ENCODE measurements around the gene SELE. TPM values are rescaled to one million over a fixed set of nuclear protein-coding genes. Genes with fewer than 3 reads are reported as not detected.
A peak's percentile ranks its signal among the peaks of the same experiment; 100 is the strongest.

SELE gene
- total RNA-seq, 2 experiments from 2014 or later: not detected

GRCh38 chr1:169712309-169712631 lies 21.6 kb downstream of the SELE start:
- Mint-ChIP-seq H3K27ac (no peak overlapping the region), H3K27me3 (peaks cover 35% of the 10 kb centered on the region), H3K4me3 (peak overlapping the region; percentile 76), H3K4me1 (peaks cover 19% of the 10 kb centered on the region), H3K9me3 (ENCODE audit: low read depth) (no peaks in the 10 kb centered on the region), H3K36me3 (peaks cover 14% of the 10 kb centered on the region)
- DNase-seq (no peak), ATAC-seq (no peak)
- CTCF ChIA-PET: interaction anchor here (0.6 to 2.1 kb wide), 41 partner anchors 10 to 1370 kb away, joined by 3 to 77 read pairs (median 4); partner anchors contain the start of genes BLZF1, F5 and NME7

GRCh38 chr1:169711469-169712308 lies 22.2 kb downstream of the SELE start, which contains the start of gene SELL:
TSS of gene SELL (minus strand) at chr1:169711620. CDS start at chr1:169711498, 122 bp downstream.
- Mint-ChIP-seq H3K4me3 (peak within 1 kb of the TSS; percentile 76), H3K36me3 (peaks cover 20% of the 10 kb centered on the region), H3K27me3 (peaks cover 30% of the 10 kb centered on the region), H3K27ac (peak within 1 kb of the TSS; percentile 82), H3K9me3 (ENCODE audit: low read depth) (no peaks in the 10 kb centered on the region), H3K4me1 (peaks cover 24% of the 10 kb centered on the region)
- DNase-seq (peak; percentile 86), ATAC-seq (peak; percentile 90)
- CTCF ChIA-PET: interaction anchor here (0.6 to 2.1 kb wide), 40 partner anchors 9 to 1369 kb away, joined by 3 to 77 read pairs (median 4); partner anchors contain the start of genes BLZF1, F5 and NME7

GRCh38 chr1:169708647-169709046 lies 25.2 kb downstream of the SELE start:
- CTCF ChIA-PET: interaction anchor here (0.6 to 4.6 kb wide), 5 partner anchors 12 to 161 kb away, joined by 3 to 29 read pairs (median 4); partner anchors contain the start of gene F5
- peaks cover 6% of the 10 kb centered on the region for H3K27me3 Mint-ChIP-seq
- peaks cover 45% of the 10 kb centered on the region for H3K36me3 Mint-ChIP-seq
- ATAC-seq (no peak), DNase-seq (no peak)
- H3K27ac Mint-ChIP-seq: peak overlapping the region; percentile 77
- peaks cover 41% of the 10 kb centered on the region for H3K4me1 Mint-ChIP-seq
- peak overlapping the region; percentile 69 for H3K4me3 Mint-ChIP-seq
- H3K9me3 Mint-ChIP-seq (ENCODE audit: low read depth): no peaks in the 10 kb centered on the region

- DNase-seq: no peak
These were observed 25.8 kb downstream of the SELE start for GRCh38 chr1:169707912-169708604.

GRCh38 chr1:169704797-169705196 lies 29.1 kb downstream of the SELE start:
- H3K27ac Mint-ChIP-seq: no peak overlapping the region
- peaks cover 71% of the 10 kb centered on the region for H3K36me3 Mint-ChIP-seq
- H3K4me1 Mint-ChIP-seq: peaks cover 62% of the 10 kb centered on the region
- no peak for DNase-seq
- H3K9me3 Mint-ChIP-seq (ENCODE audit: low read depth): peaks cover 2% of the 10 kb centered on the region
- CTCF ChIA-PET: interaction anchor here (1.4 to 2.4 kb wide), 2 partner anchors 103 to 119 kb away, joined by 5 to 8 read pairs; partner anchors contain the start of gene F5
- ATAC-seq: no peak
- H3K27me3 Mint-ChIP-seq: peaks cover 3% of the 10 kb centered on the region
- H3K4me3 Mint-ChIP-seq: no peak overlapping the region

More at GRCh38 chr1:169707912-169708604, 25.8 kb downstream of the SELE start:
- peaks cover 45% of the 10 kb centered on the region for H3K4me1 Mint-ChIP-seq
- peaks cover 3% of the 10 kb centered on the region for H3K27me3 Mint-ChIP-seq
- peak overlapping the region; percentile 69 for H3K4me3 Mint-ChIP-seq
- CTCF ChIA-PET: interaction anchor here (1.0 to 4.6 kb wide), 4 partner anchors 9 to 122 kb away, joined by 3 to 29 read pairs (median 6); partner anchors contain the start of gene F5
- H3K27ac Mint-ChIP-seq: peak overlapping the region; percentile 77
- no peak for ATAC-seq
- H3K9me3 Mint-ChIP-seq (ENCODE audit: low read depth): no peaks in the 10 kb centered on the region
- peaks cover 48% of the 10 kb centered on the region for H3K36me3 Mint-ChIP-seq

- Mint-ChIP-seq H3K27ac (peak overlapping the region; percentile 53), H3K27me3 (no peaks in the 10 kb centered on the region), H3K9me3 (ENCODE audit: low read depth) (peaks cover 2% of the 10 kb centered on the region), H3K4me1 (peaks cover 76% of the 10 kb centered on the region), H3K36me3 (peaks cover 65% of the 10 kb centered on the region), H3K4me3 (no peak overlapping the region)
- CTCF ChIA-PET: interaction anchor here (1.4 to 2.9 kb wide), 3 partner anchors 11 to 100 kb away, joined by 4 to 10 read pairs (median 7); no protein-coding TSS in a partner anchor
- DNase-seq (no peak), ATAC-seq (no peak)
These were observed 32.4 kb downstream of the SELE start for GRCh38 chr1:169701261-169702005.

- peaks cover 82% of the 10 kb centered on the region for H3K4me1 Mint-ChIP-seq
- peaks cover 64% of the 10 kb centered on the region for H3K36me3 Mint-ChIP-seq
- H3K27ac Mint-ChIP-seq: no peak overlapping the region
- peaks cover 2% of the 10 kb centered on the region for H3K9me3 Mint-ChIP-seq (ENCODE audit: low read depth)
- no peaks in the 10 kb centered on the region for H3K27me3 Mint-ChIP-seq
- no peak for DNase-seq
- CTCF ChIA-PET: interaction anchor here (1.2 to 2.9 kb wide), 2 partner anchors 13 to 98 kb away, joined by 4 to 10 read pairs; no protein-coding TSS in a partner anchor
- H3K4me3 Mint-ChIP-seq: no peak overlapping the region
- ATAC-seq: no peak
These were observed 34.2 kb downstream of the SELE start for GRCh38 chr1:169699707-169700106.

GRCh38 chr1:169698976-169699375 lies 34.9 kb downstream of the SELE start:
- no peaks in the 10 kb centered on the region for H3K27me3 Mint-ChIP-seq
- ATAC-seq (peak; percentile 55), DNase-seq (peak; percentile 60)
- H3K9me3 Mint-ChIP-seq (ENCODE audit: low read depth): peaks cover 2% of the 10 kb centered on the region
- CTCF ChIA-PET: interaction anchor here (1.1 to 2.9 kb wide), 4 partner anchors 9 to 113 kb away, joined by 3 to 10 read pairs (median 4); partner anchors contain the start of gene F5
- peaks cover 60% of the 10 kb centered on the region for H3K36me3 Mint-ChIP-seq
- H3K27ac Mint-ChIP-seq: peak overlapping the region; percentile 84
- H3K4me3 Mint-ChIP-seq: no peak overlapping the region
- peaks cover 88% of the 10 kb centered on the region for H3K4me1 Mint-ChIP-seq

GRCh38 chr1:169697755-169698154 lies 36.1 kb downstream of the SELE start:
- Mint-ChIP-seq H3K9me3 (ENCODE audit: low read depth) (peaks cover 2% of the 10 kb centered on the region), H3K4me1 (peaks cover 91% of the 10 kb centered on the region), H3K27ac (peak overlapping the region; percentile 84), H3K36me3 (peaks cover 48% of the 10 kb centered on the region), H3K27me3 (no peaks in the 10 kb centered on the region), H3K4me3 (no peak overlapping the region)
- no peak for ATAC-seq
- CTCF ChIA-PET: interaction anchor here (1.2 to 2.8 kb wide), 5 partner anchors 9 to 112 kb away, joined by 3 to 12 read pairs (median 8); partner anchors contain the start of gene F5
- no peak for DNase-seq

GRCh38 chr1:169696273-169697100 lies 37.4 kb downstream of the SELE start:
- Mint-ChIP-seq H3K36me3 (peaks cover 39% of the 10 kb centered on the region), H3K27me3 (no peaks in the 10 kb centered on the region), H3K27ac (peak overlapping the region; percentile 71), H3K4me1 (peaks cover 91% of the 10 kb centered on the region), H3K4me3 (no peak overlapping the region), H3K9me3 (ENCODE audit: low read depth) (peaks cover 2% of the 10 kb centered on the region)
- CTCF ChIA-PET: interaction anchor here (1.2 to 2.8 kb wide), 6 partner anchors 10 to 110 kb away, joined by 3 to 12 read pairs (median 9); partner anchors contain the start of gene F5
- DNase-seq (no peak), ATAC-seq (no peak)

GRCh38 chr1:169694304-169695075 lies 39.4 kb downstream of the SELE start:
- Mint-ChIP-seq H3K27me3 (no peaks in the 10 kb centered on the region), H3K9me3 (ENCODE audit: low read depth) (no peaks in the 10 kb centered on the region), H3K4me3 (no peak overlapping the region), H3K27ac (peak overlapping the region; percentile 79), H3K36me3 (peaks cover 36% of the 10 kb centered on the region), H3K4me1 (peaks cover 94% of the 10 kb centered on the region)
- DNase-seq: peak; percentile 75
- peak; percentile 62 for ATAC-seq
- CTCF ChIA-PET: interaction anchor here (0.6 to 3.5 kb wide), 10 partner anchors 11 to 108 kb away, joined by 3 to 39 read pairs (median 6); partner anchors contain the start of gene F5

All from activated CD8-positive, alpha-beta memory T cell treated with anti-CD3 and anti-CD28 coated beads, Interleukin-2, amount 10 ng/mL, durations not matched to agents 7 days and 5 days (primary cell).